ENCODE measurements around the gene DESI2. TPM values are rescaled to one million over a fixed set of nuclear protein-coding genes. Genes with fewer than 3 reads are reported as not detected.

The DESI2 gene
- total RNA-seq, 2 experiments from 2014 or later, result 40.6 to 57.5 TPM

DNA sequence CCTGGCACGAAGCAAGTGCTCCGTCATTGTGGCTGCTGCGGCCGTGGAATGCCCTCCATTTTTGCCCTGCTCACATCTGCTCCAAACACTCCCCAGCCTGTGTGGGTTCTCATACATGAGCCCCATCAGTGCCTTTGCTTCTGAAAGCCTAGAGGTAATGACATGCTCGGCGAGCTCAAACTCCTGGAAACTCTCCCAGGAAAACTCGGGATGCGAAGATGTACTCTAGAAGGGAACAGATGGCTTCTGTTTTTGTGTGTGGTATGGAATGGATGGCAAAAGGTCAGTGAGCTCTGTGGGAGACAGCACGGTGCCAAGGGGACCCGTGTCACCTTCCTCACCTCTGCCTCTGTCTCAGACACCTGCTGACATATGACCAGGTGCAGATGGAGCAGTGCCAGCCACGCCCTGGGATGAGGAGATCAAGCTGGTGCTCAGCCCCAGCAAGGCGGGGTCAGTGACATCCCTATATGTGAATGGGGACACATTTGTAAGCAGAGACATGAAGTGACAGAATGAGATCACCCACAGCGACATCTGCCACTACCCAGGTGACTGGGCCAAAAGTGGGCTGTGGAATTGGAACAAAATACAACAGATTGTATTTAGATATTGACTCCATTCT is 98.5 kb downstream of the DESI2 start:
- BruUV-seq (replicated peaks), result no TSS peak
- no peaks in the 10 kb centered on the region for H3K4me1 ChIP-seq (ENCODE audit: insufficient read depth, low read length, poor library complexity, severe bottlenecking)
- H3K4me3 ChIP-seq (ENCODE audit: low read depth, low read length, poor library complexity, severe bottlenecking), result no peak overlapping the region
- H3K36me3 ChIP-seq (ENCODE audit: insufficient read depth, low read length), result no peaks in the 10 kb centered on the region
- H4K20me1 ChIP-seq (ENCODE audit: insufficient read depth, low read length), result no peaks in the 10 kb centered on the region
- no peaks in the 10 kb centered on the region for H3K9me2 ChIP-seq (ENCODE audit: insufficient read depth, low read length)
- POLR2A ChIA-PET, result no interaction called here
- H2AFZ ChIP-seq (ENCODE audit: low read length), result no peak overlapping the region
- no peak overlapping the region for H3K27ac ChIP-seq (ENCODE audit: low read depth, low read length, poor library complexity, severe bottlenecking)
- no peaks in the 10 kb centered on the region for H3K79me2 ChIP-seq (ENCODE audit: insufficient read depth, low read depth, low read length)
- no peak for DNase-seq (ENCODE audit: low spot score)
- CTCF ChIA-PET (ENCODE audit: unreplicated experiment), result no interaction called here
- intact Hi-C loops (cut with micrococcal nuclease; ENCODE audit: unreplicated experiment), result no loop called here
- H3K4me2 ChIP-seq (ENCODE audit: low read length), result no peak overlapping the region
- H3K9me3 ChIP-seq (ENCODE audit: low read length), result no peaks in the 10 kb centered on the region
- TF ChIP-seq, protein P1, sequence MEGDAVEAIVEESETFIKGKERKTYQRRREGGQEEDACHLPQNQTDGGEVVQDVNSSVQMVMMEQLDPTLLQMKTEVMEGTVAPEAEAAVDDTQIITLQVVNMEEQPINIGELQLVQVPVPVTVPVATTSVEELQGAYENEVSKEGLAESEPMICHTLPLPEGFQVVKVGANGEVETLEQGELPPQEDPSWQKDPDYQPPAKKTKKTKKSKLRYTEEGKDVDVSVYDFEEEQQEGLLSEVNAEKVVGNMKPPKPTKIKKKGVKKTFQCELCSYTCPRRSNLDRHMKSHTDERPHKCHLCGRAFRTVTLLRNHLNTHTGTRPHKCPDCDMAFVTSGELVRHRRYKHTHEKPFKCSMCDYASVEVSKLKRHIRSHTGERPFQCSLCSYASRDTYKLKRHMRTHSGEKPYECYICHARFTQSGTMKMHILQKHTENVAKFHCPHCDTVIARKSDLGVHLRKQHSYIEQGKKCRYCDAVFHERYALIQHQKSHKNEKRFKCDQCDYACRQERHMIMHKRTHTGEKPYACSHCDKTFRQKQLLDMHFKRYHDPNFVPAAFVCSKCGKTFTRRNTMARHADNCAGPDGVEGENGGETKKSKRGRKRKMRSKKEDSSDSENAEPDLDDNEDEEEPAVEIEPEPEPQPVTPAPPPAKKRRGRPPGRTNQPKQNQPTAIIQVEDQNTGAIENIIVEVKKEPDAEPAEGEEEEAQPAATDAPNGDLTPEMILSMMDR (conservative IDR thresholded peaks at IDR 0.05; ENCODE audit: low read length), result no peak
- no peak for TF ChIP-seq EZH2phosphoT487 (IDR thresholded peaks at IDR 0.05; ENCODE audit: borderline replicate concordance, low read depth, low read length)

DNA sequence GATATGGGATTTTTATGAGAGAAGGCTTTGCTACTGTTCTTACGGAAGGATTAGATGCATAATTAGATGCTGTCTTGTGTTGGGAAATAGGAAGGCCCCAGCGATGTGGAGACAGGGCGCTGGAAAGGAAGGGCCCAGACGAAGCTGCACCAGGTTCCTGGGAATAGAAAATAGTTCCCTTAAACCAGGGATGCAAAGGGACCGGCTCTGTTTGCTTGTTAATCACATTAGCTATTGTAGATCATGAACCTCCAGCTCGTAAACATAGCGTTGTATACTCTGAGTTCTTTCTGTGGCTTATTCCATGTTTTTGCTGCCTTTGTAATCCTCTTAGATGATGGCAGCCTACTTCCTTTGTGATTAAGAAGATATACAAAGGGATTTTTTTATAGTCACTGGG is 102.7 kb downstream of the DESI2 start:
- no TSS peak for BruUV-seq (replicated peaks)
- TF ChIP-seq, protein P1 (conservative IDR thresholded peaks at IDR 0.05; ENCODE audit: low read length), result no peak
- TF ChIP-seq EZH2phosphoT487 (IDR thresholded peaks at IDR 0.05; ENCODE audit: borderline replicate concordance, low read depth, low read length), result no peak
- Histone ChIP-seq H3K4me3 (ENCODE audit: low read depth, low read length, poor library complexity, severe bottlenecking) (no peak overlapping the region), H4K20me1 (ENCODE audit: insufficient read depth, low read length) (no peaks in the 10 kb centered on the region), H3K9me2 (ENCODE audit: insufficient read depth, low read length) (no peaks in the 10 kb centered on the region), H3K36me3 (ENCODE audit: insufficient read depth, low read length) (no peaks in the 10 kb centered on the region), H3K4me1 (ENCODE audit: insufficient read depth, low read length, poor library complexity, severe bottlenecking) (no peaks in the 10 kb centered on the region), H3K9me3 (ENCODE audit: low read length) (no peaks in the 10 kb centered on the region), H3K27ac (ENCODE audit: low read depth, low read length, poor library complexity, severe bottlenecking) (no peak overlapping the region), H3K79me2 (ENCODE audit: insufficient read depth, low read depth, low read length) (no peaks in the 10 kb centered on the region), H3K4me2 (ENCODE audit: low read length) (no peak overlapping the region), H2AFZ (ENCODE audit: low read length) (no peak overlapping the region)
- no peak for DNase-seq (ENCODE audit: low spot score)
- intact Hi-C loops (cut with micrococcal nuclease; ENCODE audit: unreplicated experiment), result no loop called here
- POLR2A ChIA-PET, result interaction anchor here (0.6 to 1.1 kb wide), 2 partner anchors 9 to 143 kb away, joined by 3 read pairs; no protein-coding TSS in a partner anchor
- CTCF ChIA-PET (ENCODE audit: unreplicated experiment), result no interaction called here

DNA sequence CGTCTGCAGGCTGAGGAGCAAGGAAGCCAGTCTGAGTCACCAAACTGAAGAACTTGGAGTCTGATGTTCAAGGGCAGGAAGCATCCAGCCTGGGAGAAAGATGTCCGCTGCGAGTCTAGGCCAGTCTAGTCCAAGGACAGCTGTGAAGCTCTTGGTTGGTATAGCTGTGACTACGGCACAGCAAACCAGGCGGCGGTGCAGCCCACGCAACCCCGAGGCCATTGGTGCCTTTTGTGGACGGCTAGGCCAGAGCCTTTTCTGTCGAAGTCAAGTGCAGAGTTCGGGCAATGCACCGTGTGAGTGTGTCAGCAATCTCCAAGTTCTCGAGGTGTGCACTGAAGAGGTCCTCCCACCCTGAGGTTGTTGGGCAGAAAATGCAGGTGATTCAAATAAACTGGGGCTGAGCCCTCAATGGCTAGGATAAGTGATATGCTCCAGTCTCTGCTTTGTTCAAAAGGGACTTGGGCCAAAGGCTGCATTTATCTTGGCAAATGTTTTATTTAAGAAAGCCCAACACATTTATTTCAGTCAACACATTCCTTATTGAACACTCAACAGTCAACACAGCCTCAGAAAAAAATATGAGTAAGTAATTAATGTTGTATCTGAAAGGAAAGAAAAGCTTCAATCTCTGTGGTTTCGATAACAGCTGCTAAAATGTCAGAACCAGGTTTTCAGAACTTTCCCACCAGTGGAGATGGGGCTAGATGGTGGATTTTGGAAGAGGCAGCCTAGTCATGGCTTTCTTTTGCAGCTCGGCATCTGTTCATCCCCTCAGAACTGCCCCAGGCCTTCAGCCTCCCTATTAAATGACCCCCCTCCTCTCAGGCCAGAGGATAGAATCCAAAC is 104.4 kb downstream of the DESI2 start:
- ChIA-PET CTCF (ENCODE audit: unreplicated experiment) (no interaction called here), POLR2A (interaction anchor here (0.6 kb wide), 1 partner anchor 674 kb away, joined by 3 read pairs; no protein-coding TSS in a partner anchor)
- no peaks in the 10 kb centered on the region for H3K9me2 ChIP-seq (ENCODE audit: insufficient read depth, low read length)
- H3K4me1 ChIP-seq (ENCODE audit: insufficient read depth, low read length, poor library complexity, severe bottlenecking), result no peaks in the 10 kb centered on the region
- H3K36me3 ChIP-seq (ENCODE audit: insufficient read depth, low read length), result no peaks in the 10 kb centered on the region
- intact Hi-C loops (cut with micrococcal nuclease; ENCODE audit: unreplicated experiment), result no loop called here
- H3K27ac ChIP-seq (ENCODE audit: low read depth, low read length, poor library complexity, severe bottlenecking), result no peak overlapping the region
- H3K79me2 ChIP-seq (ENCODE audit: insufficient read depth, low read depth, low read length), result no peaks in the 10 kb centered on the region
- H3K9me3 ChIP-seq (ENCODE audit: low read length), result no peaks in the 10 kb centered on the region
- H2AFZ ChIP-seq (ENCODE audit: low read length), result no peak overlapping the region
- no peaks in the 10 kb centered on the region for H4K20me1 ChIP-seq (ENCODE audit: insufficient read depth, low read length)
- no peak for DNase-seq (ENCODE audit: low spot score)
- no peak for TF ChIP-seq EZH2phosphoT487 (IDR thresholded peaks at IDR 0.05; ENCODE audit: borderline replicate concordance, low read depth, low read length)
- TF ChIP-seq, protein P1 (conservative IDR thresholded peaks at IDR 0.05; ENCODE audit: low read length), result no peak
- BruUV-seq (replicated peaks), result no TSS peak
- H3K4me2 ChIP-seq (ENCODE audit: low read length), result no peak overlapping the region
- H3K4me3 ChIP-seq (ENCODE audit: low read depth, low read length, poor library complexity, severe bottlenecking), result no peak overlapping the region
